DND-41 (cell line): ENCODE measurements around the gene C1QTNF5.

Source experiments
- ATAC-seq: fragments of 200-7000 bp; cut with Tn5 transposase; 3 replicates; pipeline ENCODE4 v1.9.1; 2021; ENCODE audit warnings: low read depth; ENCODE audit not compliant: insufficient read depth
- DNase-seq: peaks from one replicate; pipeline ENCODE4 v3.0.0-alpha.2; 2020
- H2AFZ ChIP-seq: 2 replicates; pipeline ENCODE4 v1.6.0; 2012; ENCODE audit warnings: low read depth, low read length
- H3K27ac ChIP-seq: 2 replicates; pipeline ENCODE4 v1.5.1; 2012; ENCODE audit warnings: low read length, inconsistent platforms
- H3K27me3 ChIP-seq: fragments of 200-600 bp; sonication (generic); 2 replicates; pipeline ENCODE4 v1.6.0; 2012; ENCODE audit warnings: low read length, mild to moderate bottlenecking, inconsistent platforms; ENCODE audit not compliant: insufficient read depth, poor library complexity
- H3K36me3 ChIP-seq: 2 replicates; pipeline ENCODE4 v1.5.1; 2012; ENCODE audit warnings: low read length, inconsistent platforms; ENCODE audit not compliant: insufficient read depth
- H3K4me1 ChIP-seq: 2 replicates; pipeline ENCODE4 v1.5.1; 2012; ENCODE audit warnings: mild to moderate bottlenecking, low read length; ENCODE audit not compliant: insufficient read depth
- H3K4me2 ChIP-seq: 2 replicates; pipeline ENCODE4 v1.6.0; 2012; ENCODE audit warnings: mild to moderate bottlenecking, moderate library complexity, low read length, inconsistent platforms; ENCODE audit not compliant: insufficient read depth
- H3K4me3 ChIP-seq, 2 experiments: fragments of 200-600 bp in 1 of 2; shearing (Covaris generic) in 1 of 2; 2 replicates each; pipeline ENCODE4 v1.5.1; 2012 to 2016; ENCODE audit warnings: inconsistent platforms in 2 of 2, low read length in 2 of 2, mild to moderate bottlenecking in 2 of 2, low read depth in 1 of 2, moderate library complexity in 1 of 2
- H3K79me2 ChIP-seq: 2 replicates; pipeline ENCODE4 v1.6.0; 2012; ENCODE audit warnings: low read length, inconsistent platforms; ENCODE audit not compliant: insufficient read depth
- H3K9ac ChIP-seq: 2 replicates; pipeline ENCODE4 v1.6.0; 2012; ENCODE audit warnings: low read depth, mild to moderate bottlenecking, inconsistent platforms, low read length, moderate library complexity
- H3K9me3 ChIP-seq: 2 replicates; pipeline ENCODE4 v1.5.1; 2012; ENCODE audit warnings: low read length, moderate library complexity, mild to moderate bottlenecking, inconsistent platforms; ENCODE audit not compliant: insufficient read depth, severe bottlenecking
- H4K20me1 ChIP-seq: 2 replicates; pipeline ENCODE4 v1.6.0; 2012; ENCODE audit warnings: low read length; ENCODE audit not compliant: insufficient read depth
- EZH2 ChIP-seq: IDR thresholded peaks from 3 replicates; pipeline ENCODE4 v1.6.1; 2012; ENCODE audit warnings: borderline replicate concordance, low read depth, mild to moderate bottlenecking, moderate library complexity, low read length, inconsistent platforms; ENCODE audit not compliant: severe bottlenecking
- TF ChIP-seq, protein P1 (sequence below): IDR thresholded peaks from 2 replicates; pipeline ENCODE4 v1.5.1; 2012; ENCODE audit warnings: borderline replicate concordance, low read length, moderate library complexity, mild to moderate bottlenecking; ENCODE audit not compliant: poor library complexity, severe bottlenecking; ENCODE audit errors: extremely low read depth

Gene C1QTNF5

DNA sequence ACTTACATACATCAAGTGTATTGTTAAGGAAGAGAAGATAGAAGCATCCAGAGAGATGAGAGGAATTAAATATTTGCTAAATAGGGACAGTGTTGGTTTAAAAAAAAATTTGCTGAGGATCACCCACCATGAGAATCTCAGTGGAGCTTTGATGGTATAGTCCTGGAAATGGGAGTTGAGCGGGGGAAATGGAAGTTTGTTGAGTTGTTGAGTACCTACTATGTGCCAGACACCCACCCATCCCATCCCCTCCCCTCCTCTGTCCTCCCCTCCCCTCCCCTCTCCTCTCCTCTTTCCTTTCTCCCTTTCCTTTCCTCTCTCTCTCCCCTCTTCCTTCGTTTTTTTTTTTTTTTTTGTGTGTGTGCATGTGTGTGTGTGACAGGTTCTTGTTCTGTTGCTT, 10.5 kb upstream of the C1QTNF5 start:
- H3K4me2 ChIP-seq, result no peak overlapping the region
- H3K27me3 ChIP-seq, result peaks cover 17% of the 10 kb centered on the region
- no peaks in the 10 kb centered on the region for H3K79me2 ChIP-seq
- H3K27ac ChIP-seq, result no peak overlapping the region
- H3K4me3 ChIP-seq, result no peak overlapping the region
- ATAC-seq (no peak), DNase-seq (no peak)
- H3K36me3 ChIP-seq, result no peaks in the 10 kb centered on the region
- TF ChIP-seq, protein P1, sequence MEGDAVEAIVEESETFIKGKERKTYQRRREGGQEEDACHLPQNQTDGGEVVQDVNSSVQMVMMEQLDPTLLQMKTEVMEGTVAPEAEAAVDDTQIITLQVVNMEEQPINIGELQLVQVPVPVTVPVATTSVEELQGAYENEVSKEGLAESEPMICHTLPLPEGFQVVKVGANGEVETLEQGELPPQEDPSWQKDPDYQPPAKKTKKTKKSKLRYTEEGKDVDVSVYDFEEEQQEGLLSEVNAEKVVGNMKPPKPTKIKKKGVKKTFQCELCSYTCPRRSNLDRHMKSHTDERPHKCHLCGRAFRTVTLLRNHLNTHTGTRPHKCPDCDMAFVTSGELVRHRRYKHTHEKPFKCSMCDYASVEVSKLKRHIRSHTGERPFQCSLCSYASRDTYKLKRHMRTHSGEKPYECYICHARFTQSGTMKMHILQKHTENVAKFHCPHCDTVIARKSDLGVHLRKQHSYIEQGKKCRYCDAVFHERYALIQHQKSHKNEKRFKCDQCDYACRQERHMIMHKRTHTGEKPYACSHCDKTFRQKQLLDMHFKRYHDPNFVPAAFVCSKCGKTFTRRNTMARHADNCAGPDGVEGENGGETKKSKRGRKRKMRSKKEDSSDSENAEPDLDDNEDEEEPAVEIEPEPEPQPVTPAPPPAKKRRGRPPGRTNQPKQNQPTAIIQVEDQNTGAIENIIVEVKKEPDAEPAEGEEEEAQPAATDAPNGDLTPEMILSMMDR, result no peak
- no peak for TF ChIP-seq EZH2
- H3K9me3 ChIP-seq, result no peaks in the 10 kb centered on the region
- H3K4me1 ChIP-seq, result peaks cover 4% of the 10 kb centered on the region; the same call in 1 of the 2 replicates
- H4K20me1 ChIP-seq, result no peaks in the 10 kb centered on the region
- H3K9ac ChIP-seq, result no peak overlapping the region
- no peak overlapping the region for H2AFZ ChIP-seq

DNA sequence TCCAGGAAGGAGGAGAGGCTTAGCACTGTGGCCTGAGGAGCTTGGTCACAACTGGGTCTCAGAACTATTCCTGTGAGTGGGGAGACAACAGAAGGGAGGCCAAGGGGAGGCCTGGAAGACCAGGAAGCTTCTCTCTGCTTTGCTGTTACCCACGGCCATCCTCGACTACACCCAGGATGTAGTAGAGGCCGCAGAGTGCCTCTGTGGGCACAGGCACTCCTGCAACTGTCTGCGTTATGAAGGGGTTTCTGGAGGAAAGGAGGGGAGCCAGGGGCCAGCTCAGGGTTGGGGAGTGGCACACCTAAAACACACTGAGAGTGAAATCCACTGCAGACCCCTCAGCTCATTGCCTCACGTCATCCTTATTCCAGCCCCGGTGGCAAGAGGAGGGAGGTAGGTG, 9.6 kb upstream of the C1QTNF5 start:
- no peaks in the 10 kb centered on the region for H3K36me3 ChIP-seq

DNA sequence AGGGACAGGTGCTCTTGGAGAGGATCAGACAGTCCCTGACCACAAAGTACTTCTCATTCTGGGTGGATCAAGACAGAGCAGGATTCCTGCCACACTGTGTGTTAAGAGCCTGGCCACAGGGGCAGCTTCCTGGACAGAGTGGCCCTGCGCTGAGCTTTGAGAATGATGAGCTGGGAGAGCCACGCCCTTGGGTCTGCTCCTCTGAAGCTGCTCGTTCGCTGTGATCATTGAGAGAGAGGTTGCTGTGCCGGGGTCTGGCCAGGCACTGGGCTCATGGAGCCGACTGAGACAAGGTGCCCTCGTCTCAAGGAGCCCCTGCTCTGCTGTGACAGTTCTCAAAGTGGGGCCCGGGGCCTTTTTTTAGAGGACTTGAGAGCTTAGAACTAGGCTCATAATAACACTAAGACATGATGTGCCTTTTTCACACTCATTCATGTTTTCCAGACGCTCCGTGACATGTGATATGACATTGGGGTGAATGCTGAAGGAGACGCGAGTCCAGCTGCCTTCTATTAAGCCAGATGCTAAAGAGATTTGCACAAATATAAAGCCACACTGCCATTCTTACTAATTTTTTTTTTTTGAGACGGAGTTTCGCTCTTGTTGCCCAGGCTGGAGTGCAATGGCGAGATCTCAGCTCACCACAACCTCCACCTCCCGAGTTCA, 7.4 kb upstream of the C1QTNF5 start:
- Histone ChIP-seq H3K4me2 (no peak overlapping the region), H2AFZ (no peak overlapping the region)

More for the DNA sequence above, 9.6 kb upstream of the C1QTNF5 start:
- peaks cover 8% of the 10 kb centered on the region for H3K27me3 ChIP-seq
- no peak overlapping the region for H3K27ac ChIP-seq
- no peak overlapping the region for H2AFZ ChIP-seq
- TF ChIP-seq, protein P1, result no peak
- TF ChIP-seq EZH2, result no peak
- H3K9ac ChIP-seq, result no peak overlapping the region
- no peaks in the 10 kb centered on the region for H3K4me1 ChIP-seq
- no peak overlapping the region for H3K4me3 ChIP-seq
- no peak overlapping the region for H3K4me2 ChIP-seq
- H3K9me3 ChIP-seq, result no peaks in the 10 kb centered on the region
- no peak for DNase-seq
- H4K20me1 ChIP-seq, result no peaks in the 10 kb centered on the region
- H3K79me2 ChIP-seq, result no peaks in the 10 kb centered on the region
- no peak for ATAC-seq

More for the DNA sequence above, 7.4 kb upstream of the C1QTNF5 start:
- no peak for DNase-seq
- Histone ChIP-seq H3K36me3 (no peaks in the 10 kb centered on the region), H3K4me3 (no peak overlapping the region), H3K27ac (no peak overlapping the region), H3K9ac (no peak overlapping the region), H3K79me2 (no peaks in the 10 kb centered on the region), H3K9me3 (no peaks in the 10 kb centered on the region), H4K20me1 (0 out of 2 replicates have a peak, but pooled peaks cover 4% of the 10 kb centered on the region), H3K4me1 (no peaks in the 10 kb centered on the region), H3K27me3 (no peaks in the 10 kb centered on the region)
- ATAC-seq, result no peak
- TF ChIP-seq, protein P1, result no peak
- no peak for TF ChIP-seq EZH2
